Stimulated activated CD4-positive, alpha-beta T cell treated with anti-CD3 and anti-CD28 coated beads, Interleukin-12 subunit alpha, Interleukin-12 subunit beta, amount 100 ng/mL, for 24 hours (primary cell): ENCODE results near the gene ZKSCAN2.

Source experiments
- DNase-seq, 2 experiments: peaks; one replicate each; pipeline ENCODE4 v3.0.0-alpha.2; 2020; ENCODE audit warnings: low read depth in 2 of 2

The ZKSCAN2 gene

DNA sequence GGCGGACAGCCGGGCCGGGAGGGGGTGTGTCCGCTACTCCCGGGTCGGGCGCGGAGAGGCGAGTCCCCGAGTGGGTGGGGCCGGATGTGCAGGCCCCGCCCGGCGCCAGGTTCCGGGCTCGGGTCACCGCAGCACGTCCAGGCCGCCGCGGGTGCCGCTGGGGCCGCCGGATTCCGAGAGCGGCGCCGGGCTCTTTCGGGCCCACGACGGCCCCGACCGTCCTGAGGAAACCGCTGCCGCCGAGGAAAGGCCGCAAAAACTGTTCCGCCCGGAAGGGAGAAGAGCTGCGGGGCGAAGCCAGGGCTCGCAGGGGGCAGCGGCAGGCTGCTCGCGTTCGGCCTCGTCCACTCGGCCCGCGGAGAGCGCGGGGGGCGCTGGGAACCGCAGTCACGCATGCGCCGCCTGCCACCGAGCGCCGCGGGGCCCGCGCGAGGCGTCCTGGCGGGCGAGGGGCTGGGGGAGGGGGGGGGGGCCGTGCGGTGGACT is at the start of gene ZKSCAN2:
TSS of gene ZKSCAN2 (minus strand) at position 376 of the 486 bp plus-strand sequence. CDS start 718 bp downstream, outside the sequence.
- DNase-seq, result peak; percentile 70 to 84

DNA sequence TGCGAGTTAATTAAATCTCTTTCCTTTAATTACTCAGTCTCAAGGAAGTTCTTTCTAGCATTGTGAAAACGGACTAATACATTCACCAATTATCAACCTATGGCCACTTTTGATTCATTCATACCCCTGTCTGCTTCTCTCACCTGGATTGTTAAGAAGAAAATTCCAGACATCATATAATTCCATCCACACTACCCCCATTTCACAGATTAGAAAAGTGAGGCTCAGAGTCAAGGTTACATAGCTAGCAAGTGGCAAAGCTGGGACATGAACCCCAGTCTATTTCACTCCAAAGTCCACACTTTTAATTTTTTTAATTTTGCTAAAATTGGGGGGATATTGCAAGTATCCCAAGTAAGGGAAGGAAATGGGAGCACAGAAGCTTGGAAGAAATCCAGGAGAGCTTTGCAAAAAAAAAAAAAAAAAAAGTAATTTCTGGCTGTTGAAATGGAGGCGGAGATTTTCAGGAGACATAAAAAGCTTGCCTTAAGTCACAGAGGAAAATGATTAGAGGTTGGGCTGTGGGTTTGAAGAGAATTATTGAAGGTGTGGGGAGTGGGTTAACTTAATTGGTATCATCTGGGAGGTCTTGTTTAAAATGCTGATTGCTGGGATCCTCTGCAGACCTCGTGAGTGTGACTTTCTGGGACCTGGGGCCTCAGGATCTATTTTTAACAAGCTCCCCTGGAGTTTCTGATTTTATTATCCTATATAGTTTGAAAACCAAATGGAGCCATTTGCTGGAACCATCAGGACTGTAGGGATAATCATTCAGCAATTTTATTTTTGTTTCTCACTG is 42.3 kb upstream of the ZKSCAN2 start:
- DNase-seq, result no peak

DNA sequence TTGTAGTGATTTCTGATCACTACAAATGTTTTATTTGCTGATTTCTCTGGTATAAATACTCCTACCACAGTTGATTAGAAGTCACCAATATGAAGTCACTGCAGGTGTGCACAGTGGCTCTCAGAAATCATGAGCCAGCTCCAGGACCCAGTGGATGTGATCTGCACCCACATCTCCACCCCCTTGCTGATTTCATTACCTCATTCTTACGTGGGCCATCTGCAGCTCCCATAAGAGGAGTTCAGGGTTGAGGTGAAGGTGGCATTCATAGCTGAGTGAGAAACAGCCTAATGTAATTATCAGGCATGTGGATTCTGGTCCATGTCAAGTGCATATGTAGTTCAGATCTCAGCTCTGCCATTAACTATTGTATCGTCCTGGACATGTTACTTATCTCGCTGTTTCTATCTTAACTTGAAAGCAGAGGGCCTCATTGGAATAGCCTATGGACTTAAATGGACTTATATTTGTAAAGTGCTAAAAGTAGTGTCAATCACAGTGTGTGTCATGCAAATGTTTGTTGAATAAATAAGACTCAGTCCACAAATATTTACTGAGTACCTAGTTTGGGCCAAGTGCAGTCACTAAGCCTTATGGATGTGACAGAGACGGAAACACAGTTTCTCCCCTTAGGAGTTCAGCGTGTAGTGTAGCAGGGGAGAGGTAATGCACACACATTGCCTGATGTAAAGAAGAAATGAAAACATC is 40.7 kb upstream of the ZKSCAN2 start:
- DNase-seq, result no peak

DNA sequence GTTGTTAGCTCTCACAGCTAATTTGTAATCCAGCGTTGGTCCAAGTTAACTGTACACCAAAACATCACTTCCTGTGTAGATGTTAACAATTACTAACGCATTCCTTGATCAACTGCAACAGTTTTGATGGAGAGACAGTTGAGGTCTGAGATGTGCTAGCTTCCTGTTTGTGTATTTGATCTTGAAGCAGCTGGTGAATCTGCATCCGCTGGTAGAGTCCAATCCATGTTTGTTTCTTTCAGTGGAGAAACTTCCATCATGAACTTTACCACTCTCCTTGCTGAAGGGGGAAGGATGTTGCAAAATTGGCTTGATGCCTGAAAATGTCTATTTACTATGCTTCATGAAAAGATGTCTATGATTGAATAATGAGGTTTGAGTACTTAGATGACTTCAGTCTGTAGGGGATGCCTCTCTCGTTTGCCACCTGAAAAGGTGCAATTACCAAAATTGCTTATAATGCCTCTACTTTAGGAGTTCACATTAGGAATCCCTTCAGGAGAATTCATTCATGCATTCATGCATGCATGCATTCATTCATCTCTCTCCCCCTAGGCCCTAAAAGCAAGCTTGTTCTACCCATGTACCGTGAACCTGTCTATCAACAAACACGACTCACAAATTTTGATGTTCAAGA is 39.6 kb upstream of the ZKSCAN2 start:
- DNase-seq, result no peak

DNA sequence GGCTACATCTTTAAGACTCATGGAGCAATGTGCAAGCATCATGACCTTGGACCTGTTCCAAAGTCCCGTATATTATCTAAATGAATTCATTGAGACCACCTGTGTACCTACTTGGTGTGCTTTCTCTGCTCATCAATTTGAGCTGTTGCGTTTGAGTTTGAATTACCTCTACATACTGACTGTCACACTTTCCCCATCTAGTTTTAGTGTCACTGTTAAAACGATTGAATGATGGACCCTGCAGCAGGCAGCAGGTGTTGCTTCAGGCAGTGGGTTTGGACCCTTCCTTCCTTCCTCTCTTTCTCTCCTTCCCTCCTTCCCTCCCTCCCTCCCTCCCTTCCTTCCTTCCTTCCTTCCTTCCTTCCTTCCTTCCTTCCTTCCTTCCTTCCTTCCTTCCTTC is 33.9 kb upstream of the ZKSCAN2 start:
- no peak for DNase-seq

DNA sequence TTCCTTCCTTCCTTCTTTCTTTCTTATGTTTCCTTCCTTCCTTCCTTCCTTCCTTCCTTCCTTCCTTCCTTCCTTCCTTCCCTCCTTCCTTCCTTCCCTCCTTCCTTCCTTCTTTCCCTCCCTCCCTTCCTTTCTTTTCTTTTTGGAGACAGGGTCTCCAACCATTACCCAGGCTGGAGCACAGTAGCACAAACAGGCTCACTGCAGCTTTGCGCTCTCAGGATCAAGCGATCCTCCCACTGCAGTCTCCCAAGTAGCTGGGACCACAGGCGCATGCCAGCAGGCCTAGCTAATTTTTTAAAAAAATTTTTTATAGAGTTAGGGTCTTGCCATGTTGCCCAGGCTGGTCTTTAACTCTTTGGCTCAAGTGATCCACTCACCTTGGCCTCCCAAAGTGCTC is 31.8 kb upstream of the ZKSCAN2 start:
- DNase-seq, result no peak

DNA sequence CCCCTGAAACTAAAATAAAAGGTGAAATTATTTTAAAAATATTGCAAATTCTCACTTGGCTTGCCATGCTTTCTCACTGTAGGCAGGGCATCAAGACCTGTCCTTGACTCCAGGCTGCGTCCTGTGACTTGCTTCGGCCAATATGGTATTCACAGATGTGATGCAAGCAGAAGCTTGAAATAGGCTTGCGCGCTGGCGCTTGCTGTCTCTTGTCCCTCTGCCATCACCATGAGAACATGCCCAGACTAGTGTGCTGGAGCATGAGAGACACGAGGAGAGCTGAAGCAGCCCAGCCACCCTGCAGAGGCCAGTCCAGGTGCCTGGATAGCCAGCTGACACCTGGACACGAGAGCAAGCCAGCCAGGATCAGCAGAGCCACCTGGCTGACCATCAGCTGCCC is 21.8 kb upstream of the ZKSCAN2 start:
- DNase-seq, result no peak

DNA sequence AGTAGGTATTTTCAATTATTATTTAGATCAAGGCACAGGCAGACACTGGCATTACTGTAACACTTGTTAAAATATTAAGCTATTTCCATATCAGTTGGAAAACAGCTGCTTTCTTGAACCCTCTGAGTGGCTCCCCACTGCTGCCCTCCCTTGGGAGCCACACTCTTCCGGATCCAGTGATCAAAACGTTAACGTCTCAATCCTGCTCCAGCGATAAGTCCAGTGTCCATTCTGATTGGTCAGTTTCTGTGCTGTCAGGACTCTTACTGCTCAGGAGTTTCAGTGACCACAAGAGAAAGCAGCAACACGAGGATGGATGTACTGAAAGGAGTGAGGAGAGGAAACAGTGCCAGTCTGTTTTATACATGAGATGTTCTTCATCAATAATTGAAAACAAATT is 13.8 kb upstream of the ZKSCAN2 start:
- no peak for DNase-seq

DNA sequence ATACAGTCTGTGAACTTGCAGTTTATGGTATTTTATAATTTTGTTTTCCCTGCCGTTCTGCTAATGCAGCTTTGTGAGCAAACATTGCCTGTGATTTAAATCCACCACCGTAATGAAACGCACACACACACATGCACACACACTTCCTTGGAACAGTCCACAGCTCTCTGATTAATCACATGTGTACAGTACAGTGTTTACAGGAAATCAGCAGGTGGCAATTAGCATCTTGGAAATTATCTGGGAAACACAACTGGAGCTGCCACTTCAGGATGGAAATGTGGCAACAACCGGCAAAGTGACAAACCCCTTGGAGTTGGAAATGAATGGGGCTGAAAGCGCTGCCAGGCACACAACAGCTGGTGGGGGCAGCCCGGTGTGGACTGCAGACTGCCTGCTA is 12.9 kb upstream of the ZKSCAN2 start:
- DNase-seq, result no peak

DNA sequence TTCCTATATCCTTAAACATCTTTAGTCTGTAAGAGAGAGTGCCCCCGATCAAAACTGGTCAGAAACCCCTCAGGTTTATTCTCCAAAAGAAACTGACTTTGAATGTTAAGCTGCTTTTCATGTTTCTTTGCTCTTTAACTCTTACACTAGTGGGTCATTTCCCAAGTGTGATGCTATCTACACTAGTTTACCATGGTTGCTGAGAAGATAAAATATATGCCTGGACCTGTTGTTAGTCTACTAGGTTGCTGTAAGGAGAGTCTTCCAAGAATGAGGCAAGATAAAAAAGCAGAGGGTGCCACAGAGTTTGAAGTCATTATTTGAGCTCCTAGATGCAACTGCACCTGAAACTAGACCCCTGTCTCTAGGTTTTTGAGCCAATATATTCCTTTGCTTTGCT is 12.2 kb upstream of the ZKSCAN2 start:
- no peak for DNase-seq

DNA sequence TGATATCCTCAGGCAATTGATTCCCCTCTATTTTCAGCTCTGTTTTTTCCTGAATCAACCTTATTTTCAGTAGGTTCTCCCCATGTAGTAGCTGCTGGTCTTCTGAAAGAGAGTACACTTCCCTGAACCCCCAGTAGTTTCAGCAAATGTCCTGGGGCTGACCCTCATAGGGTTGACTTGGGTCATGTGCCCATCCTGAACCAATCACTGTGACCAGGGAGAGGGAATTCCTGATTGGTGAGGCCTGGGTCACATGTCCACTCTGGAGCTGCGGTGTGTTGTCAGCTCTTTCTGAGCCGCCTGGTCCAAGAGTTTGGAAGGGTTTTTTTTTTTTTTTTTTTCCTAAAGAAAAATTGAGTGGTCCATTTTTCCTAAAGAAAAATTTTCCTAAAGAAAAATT is 8.3 kb upstream of the ZKSCAN2 start:
- DNase-seq, result no peak

DNA sequence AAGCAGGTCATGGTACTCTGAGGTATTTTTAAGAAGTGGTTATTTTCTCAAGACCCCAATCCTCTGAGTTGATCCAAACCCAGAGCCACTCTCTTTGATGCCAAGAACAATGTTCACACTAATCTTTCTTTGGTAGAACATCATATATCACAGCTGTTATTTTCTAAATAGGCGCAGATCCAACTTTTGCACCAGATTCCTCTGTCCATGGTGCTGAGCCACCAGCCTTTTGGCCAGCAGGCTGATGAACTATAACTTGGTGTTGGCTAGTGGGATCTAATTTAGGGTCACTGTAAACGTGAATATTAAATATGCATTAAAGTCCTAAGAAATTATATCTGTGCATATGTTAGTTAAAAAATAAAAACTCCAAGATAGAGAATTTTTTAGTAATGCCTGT is 7.0 kb upstream of the ZKSCAN2 start:
- no peak for DNase-seq

DNA sequence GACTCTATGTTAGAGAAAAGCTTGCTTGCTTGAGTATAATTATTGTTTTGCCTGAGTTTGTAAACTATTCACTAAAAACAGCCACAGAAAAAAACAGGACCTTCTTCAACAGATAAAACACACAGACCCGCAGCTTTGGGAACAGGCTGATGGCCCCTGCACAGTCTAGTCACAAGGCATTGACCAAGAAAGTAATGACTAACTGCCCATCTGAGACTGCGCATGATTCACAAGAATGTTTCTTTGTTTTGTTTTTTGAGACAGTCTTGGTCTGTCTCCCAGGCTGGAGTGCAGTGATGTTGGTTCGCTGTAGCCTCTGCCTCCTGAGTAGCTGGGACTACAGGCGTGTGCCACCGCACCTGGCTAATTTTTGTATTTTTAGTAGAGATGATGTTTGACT is 2.8 kb upstream of the ZKSCAN2 start:
- DNase-seq, result no peak

DNA sequence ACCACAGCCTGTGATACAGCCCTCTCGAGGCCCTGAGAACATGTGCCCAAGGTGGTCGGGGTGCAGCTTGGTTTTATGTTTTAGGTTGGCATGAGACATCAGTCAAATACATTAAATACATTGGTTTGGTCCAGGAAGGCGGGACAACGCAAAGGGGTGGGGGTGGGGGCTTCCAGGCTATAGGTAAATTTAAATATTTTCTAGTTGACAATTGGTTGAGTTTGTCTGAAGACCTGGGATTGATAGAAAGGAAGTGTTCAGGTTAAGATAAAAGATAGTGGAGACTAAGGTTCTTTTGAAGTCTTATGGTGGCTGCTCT is 1.2 kb upstream of the ZKSCAN2 start:
- no peak for DNase-seq

DNA sequence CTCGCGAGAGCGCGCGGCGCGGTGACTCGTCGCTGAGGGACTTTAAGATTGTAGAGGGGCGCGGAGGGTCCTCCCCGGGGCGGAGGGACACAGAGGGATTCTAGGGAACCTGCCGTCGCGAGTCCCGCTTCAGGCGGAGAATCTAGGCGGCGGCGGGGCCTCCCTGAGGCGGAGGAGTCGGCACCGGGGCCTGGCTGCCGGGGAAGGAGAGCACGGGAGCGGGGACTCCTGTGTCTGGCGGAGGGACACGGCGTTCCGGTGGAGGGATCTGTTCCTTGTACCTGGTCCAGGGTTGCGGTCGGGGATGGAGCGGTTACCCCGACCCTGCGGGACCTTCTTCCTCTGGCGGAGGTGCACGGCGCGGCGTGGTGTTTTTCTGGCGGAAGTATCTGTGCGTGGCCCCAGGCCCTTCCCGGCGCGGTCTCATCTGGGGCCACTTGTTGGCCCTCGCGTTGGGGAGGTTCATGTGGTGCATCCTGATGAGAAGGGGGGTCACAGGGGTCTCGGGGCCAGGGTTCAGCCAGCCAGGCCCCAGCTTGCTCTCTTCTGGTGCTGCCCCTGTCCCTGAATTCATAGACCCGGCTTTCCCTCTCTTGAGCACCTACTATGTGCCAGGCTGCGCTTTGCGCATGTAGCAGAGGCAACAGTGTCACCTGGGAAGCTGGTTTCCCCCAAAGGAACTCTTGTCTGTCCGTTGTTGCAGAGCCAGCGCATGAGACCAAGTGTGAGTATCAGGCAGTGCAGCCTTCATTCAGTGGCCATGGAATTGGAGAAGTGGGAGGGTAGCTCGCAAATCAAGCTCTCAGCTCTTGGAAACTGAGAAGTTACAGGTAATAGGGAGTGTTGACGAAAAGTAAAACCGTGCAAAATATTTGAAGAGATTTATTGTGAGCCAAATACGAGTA is 563 bp upstream of the ZKSCAN2 start:
- peak; percentile 71 to 79 for DNase-seq

DNA sequence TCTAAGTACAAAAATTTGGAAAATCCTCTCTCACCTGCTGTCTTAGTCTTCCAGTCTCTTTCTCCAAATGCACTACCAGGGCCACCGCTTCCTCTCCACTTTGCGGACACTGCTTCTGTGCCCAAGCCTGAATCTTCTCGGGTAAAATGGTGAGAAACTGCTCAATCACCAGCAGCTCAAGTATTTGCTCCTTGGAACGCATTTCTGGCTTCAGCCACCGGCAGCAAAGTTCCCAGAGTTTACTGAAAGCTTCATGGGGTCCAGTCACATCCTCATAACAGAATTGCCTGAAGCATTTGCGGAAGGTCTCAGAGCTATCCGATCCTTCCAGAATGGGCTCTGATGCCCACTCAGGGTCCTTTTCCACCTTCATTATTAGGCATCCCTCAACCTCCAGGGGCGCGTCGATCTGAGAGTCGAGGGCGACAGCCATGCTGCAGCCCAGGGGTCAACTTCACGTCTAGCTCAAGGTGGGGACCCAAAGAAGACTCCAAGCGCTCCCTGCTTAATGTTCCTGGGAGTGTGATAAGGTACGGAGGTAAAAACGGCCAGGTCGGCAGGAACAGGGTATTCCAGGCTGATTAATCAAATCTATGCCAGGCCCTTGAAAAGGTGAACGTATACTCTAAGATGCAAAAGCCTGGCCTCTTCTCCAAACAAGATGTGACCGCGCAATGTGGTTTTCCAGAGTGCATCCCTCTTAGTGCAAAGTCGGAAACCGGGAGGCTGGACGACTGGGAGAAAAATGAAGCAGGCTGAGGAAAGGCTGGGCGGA is 763 bp downstream of the ZKSCAN2 start:
- DNase-seq, result peak in 1 of 2 experiments; percentile 6

DNA sequence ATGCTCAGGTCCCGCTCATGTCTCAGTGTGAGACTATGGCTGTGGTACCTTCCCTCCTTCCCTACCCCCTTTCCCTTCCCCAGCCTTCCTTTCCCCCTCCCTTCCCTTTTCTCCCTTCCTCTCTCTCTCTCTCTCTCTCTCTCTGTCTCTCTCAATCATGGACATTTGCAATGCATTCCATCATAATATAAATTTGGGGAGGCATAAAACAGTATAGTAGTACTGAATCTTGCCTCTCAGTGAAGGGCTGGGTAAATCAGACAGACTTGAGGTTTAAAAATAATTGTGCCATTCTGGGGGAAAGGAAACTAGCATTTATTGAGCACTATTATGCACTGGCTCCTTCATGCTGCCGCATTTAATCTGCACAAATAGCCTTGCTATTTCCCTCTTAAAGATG is 4.3 kb downstream of the ZKSCAN2 start:
- DNase-seq, result no peak

DNA sequence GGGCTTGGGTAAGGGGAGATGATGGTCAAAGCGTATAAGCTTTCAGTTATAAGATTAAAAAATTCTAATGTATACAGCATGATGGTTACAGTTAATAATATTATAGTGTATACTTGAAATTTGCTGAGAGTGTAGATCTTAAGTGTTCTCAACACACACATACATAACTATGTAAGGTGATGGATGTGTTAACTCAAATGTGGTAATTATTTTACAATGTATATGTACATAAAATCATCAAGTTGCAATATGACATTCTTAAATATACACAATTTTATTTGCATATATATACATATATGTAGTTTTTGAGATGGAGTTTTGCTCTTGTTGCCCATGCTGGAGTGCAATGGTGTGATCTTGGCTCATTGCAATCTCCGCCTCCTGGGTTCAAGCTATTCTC is 7.2 kb downstream of the ZKSCAN2 start:
- no peak for DNase-seq

DNA sequence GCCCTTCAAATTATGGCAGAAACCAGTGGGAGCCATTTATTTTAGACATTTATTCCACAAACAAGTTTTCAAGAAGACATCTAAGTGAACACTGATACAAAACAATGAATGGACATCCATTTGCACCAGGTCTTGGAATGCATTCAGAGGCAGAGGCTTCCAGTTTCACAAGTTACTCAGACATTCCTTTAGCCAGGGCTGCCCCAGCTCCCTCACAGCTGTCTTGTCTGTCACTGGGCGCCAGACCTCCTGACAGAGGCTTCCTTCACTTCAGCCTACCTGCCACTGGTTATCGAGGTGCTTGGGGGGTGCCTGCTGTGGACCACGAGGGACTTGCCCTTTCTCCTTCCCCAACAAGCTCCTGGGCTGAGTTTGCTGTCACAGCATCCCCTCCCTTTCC is 21.7 kb downstream of the ZKSCAN2 start:
- no peak for DNase-seq

DNA sequence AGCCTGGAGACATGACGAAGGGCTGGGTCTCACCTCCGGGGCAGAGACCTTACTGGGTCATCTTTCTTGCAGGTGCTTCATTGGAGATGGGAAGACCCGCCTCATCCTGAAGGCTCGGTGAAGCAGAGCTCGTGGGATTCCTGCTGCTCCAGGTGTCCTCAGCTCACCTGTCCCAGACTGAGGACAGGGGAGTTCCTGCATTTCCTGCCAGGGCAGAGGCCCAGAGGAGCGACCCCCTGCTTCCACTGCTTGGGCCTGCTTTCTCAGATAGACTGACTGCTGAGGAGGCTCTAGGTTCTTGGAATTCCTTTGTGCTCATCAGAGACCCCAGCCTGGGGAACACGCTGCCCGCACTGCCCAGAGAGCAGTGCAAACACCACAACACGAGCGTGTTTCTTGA is 29.3 kb downstream of the ZKSCAN2 start:
- no peak for DNase-seq

DNA sequence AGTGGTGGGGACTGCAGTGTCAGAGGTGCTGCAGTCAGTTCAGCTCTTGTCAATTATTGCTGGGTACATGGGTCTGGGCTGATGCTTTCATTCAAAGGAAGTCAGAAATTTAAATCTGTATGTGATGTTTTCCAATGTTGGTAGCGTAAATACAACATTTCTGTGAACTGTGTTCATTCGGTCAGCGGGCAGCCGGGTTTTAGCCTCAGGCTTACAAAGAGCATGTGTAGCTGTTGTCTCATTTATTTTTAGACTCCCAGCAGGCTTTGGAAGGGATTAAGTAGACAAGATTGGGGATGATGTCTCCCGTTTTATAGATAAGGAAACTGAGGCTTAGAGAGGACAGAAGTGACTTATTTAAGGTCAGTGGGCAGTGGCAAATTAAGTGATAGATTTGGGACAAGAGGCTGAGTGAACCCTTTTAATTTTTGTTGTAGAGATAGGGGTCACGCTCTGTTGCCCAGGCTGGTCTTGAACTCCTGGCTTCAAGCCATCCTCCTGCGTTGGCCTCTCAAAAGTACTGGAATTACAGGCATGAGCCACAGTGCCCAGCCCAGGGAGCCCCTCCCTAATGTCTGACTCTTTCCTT is 32.8 kb downstream of the ZKSCAN2 start:
- DNase-seq, result no peak
